ENCODE data around the gene ARHGAP36. TPM values are rescaled to one million over a fixed set of nuclear protein-coding genes. Genes with fewer than 3 reads are reported as not detected.

The ARHGAP36 gene
- total and polyA plus RNA-seq, 2 donors (not counting 3 experiments of a cell fraction or from before 2014, with no cell fraction given), result not detected

DNA sequence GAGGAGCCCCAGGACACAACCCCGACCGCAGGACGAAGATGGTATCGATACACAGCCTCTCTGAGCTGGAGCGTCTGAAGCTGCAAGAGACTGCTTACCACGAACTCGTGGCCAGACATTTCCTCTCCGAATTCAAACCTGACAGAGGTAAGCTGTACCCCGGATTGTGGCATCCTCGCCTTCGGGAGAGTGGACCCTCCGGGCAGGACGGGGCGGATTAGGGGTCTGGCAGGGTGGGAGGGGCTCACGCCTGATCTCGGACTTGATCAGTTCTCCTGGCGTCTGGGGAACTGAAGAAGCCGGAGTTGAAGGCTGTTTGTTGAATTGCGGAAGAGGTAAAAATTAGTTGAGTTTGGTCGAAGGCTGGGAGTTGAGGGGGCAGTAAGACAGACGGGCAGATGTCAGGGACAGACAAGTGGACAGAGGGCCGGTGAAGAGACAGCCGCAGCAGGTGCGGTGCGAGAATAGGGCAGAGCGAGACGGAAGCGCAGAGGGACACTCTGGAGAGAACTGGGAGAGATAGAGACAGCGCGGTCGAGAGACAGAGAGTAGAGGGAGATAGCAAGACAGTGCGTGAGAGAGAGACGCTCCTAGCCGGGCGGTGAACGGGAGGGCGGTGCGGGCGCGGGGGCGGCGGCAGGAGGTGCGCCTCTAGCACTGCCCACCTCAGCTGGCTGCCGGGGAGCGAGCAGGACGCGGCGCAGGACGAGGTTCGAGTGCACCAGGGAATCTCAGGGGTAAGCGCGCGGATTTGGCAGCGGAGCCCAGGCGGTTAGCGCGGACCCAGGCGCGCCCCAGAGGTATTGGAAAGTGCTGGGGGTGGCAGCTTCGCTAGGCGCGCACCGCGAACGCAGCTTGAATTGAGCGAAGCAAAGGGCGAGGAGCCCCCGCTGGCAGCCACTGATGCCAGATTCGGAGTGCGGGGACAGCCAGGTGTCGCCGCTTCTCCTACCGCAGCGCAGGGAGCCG, 23.9 kb downstream of the ARHGAP36 start:
- Histone ChIP-seq H3K4me1 (ENCODE audit: control insufficient read depth, extremely low read depth, insufficient read depth, low read length) (no peaks in the 10 kb centered on the region), H3K9me1 (replicated peaks; ENCODE audit: control insufficient read depth, extremely low read depth, insufficient read depth, low read length) (no peaks in the 10 kb centered on the region), H3K9ac (replicated peaks; ENCODE audit: extremely low read depth, insufficient read depth, low read length) (no peak overlapping the region), H3K27ac (ENCODE audit: insufficient read depth, low read depth, low read length) (no peak overlapping the region), H3K4me2 (ENCODE audit: insufficient read depth, low read length) (no peak overlapping the region), H3K9me3 (replicated peaks; ENCODE audit: control insufficient read depth, insufficient read depth, low read length) (no peaks in the 10 kb centered on the region), H3K4me3 (replicated peaks in 1 of 3; ENCODE audit: insufficient read depth in 1 of 3, low read depth in 1 of 3, low read length in 3 of 3) (no peak overlapping the region), H3K79me2 (ENCODE audit: control insufficient read depth, insufficient read depth, low read length) (no peaks in the 10 kb centered on the region), H2AFZ (ENCODE audit: low read depth, low read length) (no peak overlapping the region), H4K20me1 (replicated peaks; ENCODE audit: control insufficient read depth, extremely low read depth, insufficient read depth, low read length) (no peaks in the 10 kb centered on the region), H3K36me3 (ENCODE audit: control insufficient read depth in 2 of 2, extremely low read depth in 1 of 2, insufficient read depth in 2 of 2, low read length in 2 of 2) (no peaks in the 10 kb centered on the region), H3K27me3 (ENCODE audit: control insufficient read depth in 2 of 2, insufficient read depth in 2 of 2, low read length in 2 of 2) (peaks cover 3 to 5% of the 10 kb centered on the region in 2 experiments)
- FAIRE-seq (no peak), DNase-seq (ENCODE audit: low read depth, low spot score) (no peak)
- ChIA-PET POLR2A (no interaction called here), CTCF (no interaction called here)
- BruUV-seq (replicated peaks), result no TSS peak
- TF ChIP-seq MAX (IDR thresholded peaks at IDR 0.05; ENCODE audit: insufficient read depth, insufficient read length) (no peak), JUN (IDR thresholded peaks at IDR 0.05; ENCODE audit: borderline replicate concordance, insufficient read depth, insufficient read length, low read depth) (no peak), GATA2 (IDR thresholded peaks at IDR 0.05; ENCODE audit: insufficient read depth, insufficient read length, low read depth, low read length) (no peak), MYC (IDR thresholded peaks at IDR 0.05; ENCODE audit: low read depth, low read length) (no peak), POLR2AphosphoS5 (IDR thresholded peaks at IDR 0.05; ENCODE audit: insufficient read depth, low read depth, low read length) (no peak), CTCF (IDR thresholded peaks at IDR 0.05; ENCODE audit: extremely low read depth in 1 of 2, insufficient read depth in 1 of 2, low read depth in 1 of 2, low read length in 2 of 2) (no peak), FOS (IDR thresholded peaks at IDR 0.05; ENCODE audit: borderline replicate concordance, insufficient read depth, low read length) (no peak), POLR2A (IDR thresholded peaks at IDR 0.05; ENCODE audit: low read depth, low read length) (no peak), EZH2 (IDR thresholded peaks at IDR 0.05; ENCODE audit: borderline replicate concordance, low read depth, low read length, severe bottlenecking) (no peak)
- dilution Hi-C loops (cut with MboI; ENCODE audit: extremely low pct_ligation_motif_present, low sequenced_read_pairs) (no loop called here), intact Hi-C loops (cut with micrococcal nuclease) (no loop called here)

Data from endothelial cell of umbilical vein (primary cell).